Stomach smooth muscle (tissue), 2 donors: ENCODE measurements around the gene MYEOV.

Source experiments
- H3K27ac ChIP-seq: one replicate; pipeline ENCODE4 v1.7.0; 2013; ENCODE audit warnings: mild to moderate bottlenecking, low read length, inconsistent platforms
- H3K27me3 ChIP-seq, 2 donors: one replicate each; pipeline ENCODE4 v1.7.0; 2013; ENCODE audit warnings: low read length in 2 of 2; ENCODE audit not compliant: insufficient read depth in 2 of 2, control insufficient read depth in 1 of 2
- H3K36me3 ChIP-seq, 2 donors: one replicate each; pipeline ENCODE4 v1.7.0; 2013; ENCODE audit warnings: low read length in 2 of 2; ENCODE audit not compliant: control insufficient read depth in 2 of 2, insufficient read depth in 2 of 2
- H3K4me1 ChIP-seq: one replicate; pipeline ENCODE4 v1.7.0; 2013; ENCODE audit warnings: low read length; ENCODE audit not compliant: control insufficient read depth, insufficient read depth
- H3K4me3 ChIP-seq, 2 donors: one replicate each; pipeline ENCODE4 v1.7.0; 2013; ENCODE audit warnings: low read length in 2 of 2
- H3K9ac ChIP-seq, 2 donors: one replicate each; pipeline ENCODE4 v1.7.0; 2013; ENCODE audit warnings: low read length in 2 of 2, mild to moderate bottlenecking in 1 of 2
- H3K9me3 ChIP-seq, 2 donors: one replicate each; pipeline ENCODE4 v1.7.0; 2013; ENCODE audit warnings: low read length in 2 of 2; ENCODE audit not compliant: control insufficient read depth in 2 of 2
- donor health status: healthy.
- donor health status: Pancreatic carcinoma.

The MYEOV gene

GRCh38 chr11:69265911-69266510, 27.9 kb upstream of the MYEOV start:
- Histone ChIP-seq H3K27ac (no peak overlapping the region), H3K4me1 (no peaks in the 10 kb centered on the region)

GRCh38 chr11:69267395-69267805, 26.6 kb upstream of the MYEOV start:
- Histone ChIP-seq H3K4me1 (no peaks in the 10 kb centered on the region), H3K9me3 (no peaks in the 10 kb centered on the region), H3K36me3 (no peaks in the 10 kb centered on the region), H3K27ac (no peak overlapping the region), H3K4me3 (no peak overlapping the region), H3K9ac (no peak overlapping the region), H3K27me3 (peaks cover 0 to 3% of the 10 kb centered on the region in 2 donors)

More at GRCh38 chr11:69265911-69266510, 27.9 kb upstream of the MYEOV start:
- Histone ChIP-seq H3K27me3 (peaks cover 0 to 3% of the 10 kb centered on the region in 2 donors), H3K9me3 (no peaks in the 10 kb centered on the region), H3K4me3 (no peak overlapping the region), H3K36me3 (no peaks in the 10 kb centered on the region), H3K9ac (no peak overlapping the region)

- H3K4me3 ChIP-seq = no peak overlapping the region
- no peak overlapping the region for H3K27ac ChIP-seq
- no peaks in the 10 kb centered on the region for H3K9me3 ChIP-seq
- H3K36me3 ChIP-seq = no peaks in the 10 kb centered on the region
- H3K9ac ChIP-seq = no peak overlapping the region
- H3K27me3 ChIP-seq = peaks cover 0 to 3% of the 10 kb centered on the region in 2 donors
- no peaks in the 10 kb centered on the region for H3K4me1 ChIP-seq
Observed at GRCh38 chr11:69268911-69269310, 25.0 kb upstream of the MYEOV start.

- Histone ChIP-seq H3K9me3 (no peaks in the 10 kb centered on the region), H3K9ac (no peak overlapping the region), H3K4me3 (no peak overlapping the region), H3K27ac (no peak overlapping the region), H3K36me3 (no peaks in the 10 kb centered on the region), H3K27me3 (peaks cover 0 to 2% of the 10 kb centered on the region in 2 donors), H3K4me1 (no peaks in the 10 kb centered on the region)
Observed at GRCh38 chr11:69269388-69269787, 24.6 kb upstream of the MYEOV start.

- H3K27me3 ChIP-seq = peaks cover 0 to 2% of the 10 kb centered on the region in 2 donors
- no peak overlapping the region for H3K27ac ChIP-seq
- no peak overlapping the region for H3K4me3 ChIP-seq
- H3K36me3 ChIP-seq = no peaks in the 10 kb centered on the region
- H3K4me1 ChIP-seq = no peaks in the 10 kb centered on the region
- no peak overlapping the region for H3K9ac ChIP-seq
- H3K9me3 ChIP-seq = no peaks in the 10 kb centered on the region
Observed at GRCh38 chr11:69269926-69270697, 23.8 kb upstream of the MYEOV start.

GRCh38 chr11:69270941-69271340, 23.0 kb upstream of the MYEOV start:
- peaks cover 0 to 2% of the 10 kb centered on the region in 2 donors for H3K27me3 ChIP-seq
- H3K4me3 ChIP-seq = no peak overlapping the region
- H3K9ac ChIP-seq = no peak overlapping the region
- H3K9me3 ChIP-seq = no peaks in the 10 kb centered on the region
- H3K27ac ChIP-seq = no peak overlapping the region
- H3K36me3 ChIP-seq = no peaks in the 10 kb centered on the region
- no peaks in the 10 kb centered on the region for H3K4me1 ChIP-seq

- Histone ChIP-seq H3K9me3 (no peaks in the 10 kb centered on the region), H3K27me3 (peaks cover 0 to 2% of the 10 kb centered on the region in 2 donors), H3K36me3 (no peaks in the 10 kb centered on the region), H3K27ac (no peak overlapping the region), H3K9ac (no peak overlapping the region), H3K4me1 (no peaks in the 10 kb centered on the region), H3K4me3 (no peak overlapping the region)
Observed at GRCh38 chr11:69272055-69272454, 21.9 kb upstream of the MYEOV start.

- Histone ChIP-seq H3K27ac (no peak overlapping the region), H3K4me1 (no peaks in the 10 kb centered on the region), H3K4me3 (no peak overlapping the region), H3K9me3 (no peaks in the 10 kb centered on the region), H3K36me3 (no peaks in the 10 kb centered on the region), H3K27me3 (peaks cover 0 to 2% of the 10 kb centered on the region in 2 donors), H3K9ac (no peak overlapping the region)
Observed at GRCh38 chr11:69272831-69273485, 21.0 kb upstream of the MYEOV start.

- Histone ChIP-seq H3K9me3 (no peaks in the 10 kb centered on the region), H3K27ac (no peak overlapping the region), H3K9ac (no peak overlapping the region), H3K4me1 (no peaks in the 10 kb centered on the region), H3K27me3 (peaks cover 0 to 2% of the 10 kb centered on the region in 2 donors), H3K4me3 (no peak overlapping the region), H3K36me3 (no peaks in the 10 kb centered on the region)
Observed at GRCh38 chr11:69273571-69273970, 20.4 kb upstream of the MYEOV start.

GRCh38 chr11:69274531-69275016, 19.4 kb upstream of the MYEOV start:
- H3K4me3 ChIP-seq = no peak overlapping the region
- H3K27ac ChIP-seq = no peak overlapping the region
- peaks cover 0 to 6% of the 10 kb centered on the region in 2 donors for H3K27me3 ChIP-seq
- H3K36me3 ChIP-seq = no peaks in the 10 kb centered on the region
- H3K4me1 ChIP-seq = no peaks in the 10 kb centered on the region
- H3K9me3 ChIP-seq = no peaks in the 10 kb centered on the region
- no peak overlapping the region for H3K9ac ChIP-seq
